OCI-LY3 (cell line): Measurements from ENCODE around the gene HOXD13.

Experiments
- H2AFZ ChIP-seq: fragments of 200-600, 300-600 bp; shearing (Covaris generic); 2 replicates; pipeline ENCODE4 v1.6.0; 2014; ENCODE audit warnings: antibody characterized with exemption, low read depth, low read length
- H3K27ac ChIP-seq: fragments of 200-600, 300-600 bp; sonication (generic); 2 replicates; pipeline ENCODE4 v1.5.1; 2014; ENCODE audit warnings: mild to moderate bottlenecking, low read length, moderate library complexity, mixed read lengths
- H3K27me3 ChIP-seq: fragments of 200-600, 300-600 bp; sonication (generic); 2 replicates; pipeline ENCODE4 v1.6.1; 2014; ENCODE audit warnings: low read depth, low read length, mixed read lengths
- H3K36me3 ChIP-seq: fragments of 200-600, 300-600 bp; sonication (generic); replicated peaks from 2 replicates; pipeline ENCODE3; 2014; ENCODE audit warnings: low read depth, low read length, mixed read lengths
- H3K4me1 ChIP-seq: fragments of 300-600, 200-600 bp; sonication (generic); 2 replicates; pipeline ENCODE4 v1.6.1; 2014; ENCODE audit warnings: low read length, mixed read lengths
- H3K4me2 ChIP-seq: fragments of 200-600, 300-600 bp; sonication (generic); 2 replicates; pipeline ENCODE4 v1.6.1; 2014; ENCODE audit warnings: low read length, mixed read lengths
- H3K4me3 ChIP-seq: fragments of 300-600, 200-600 bp; sonication (generic); 2 replicates; pipeline ENCODE4 v1.5.1; 2014; ENCODE audit warnings: antibody characterized with exemption, mild to moderate bottlenecking, low read length, moderate library complexity
- H3K79me2 ChIP-seq: fragments of 300-600, 200-600 bp; shearing (Covaris generic); 2 replicates; pipeline ENCODE4 v1.6.1; 2014; ENCODE audit warnings: mild to moderate bottlenecking, low read length, mixed read lengths
- H3K9ac ChIP-seq: fragments of 300-600, 200-600 bp; shearing (Covaris generic); 2 replicates; pipeline ENCODE4 v1.6.0; 2014; ENCODE audit warnings: mild to moderate bottlenecking, low read length, moderate library complexity
- H3K9me3 ChIP-seq: fragments of 200-600, 300-600 bp; shearing (Covaris generic); 2 replicates; pipeline ENCODE4 v1.6.1; 2014; ENCODE audit warnings: low read length, mixed read lengths; ENCODE audit not compliant: insufficient read depth
- H4K20me1 ChIP-seq: fragments of 200-600, 300-600 bp; sonication (generic); 2 replicates; pipeline ENCODE4 v1.6.1; 2016; ENCODE audit warnings: low read length, mixed read lengths; ENCODE audit not compliant: insufficient read depth
- EZH2phosphoT487 ChIP-seq: fragments of 200-600 bp; shearing (Covaris generic); IDR thresholded peaks from 2 replicates; pipeline ENCODE4 v1.6.1; 2018; ENCODE audit warnings: antibody characterized with exemption, mixed run types, low read depth
- TF ChIP-seq, protein P1 (sequence below): fragments of 200-600, 300-600 bp; sonication (generic); IDR thresholded peaks from 2 replicates; pipeline ENCODE4 v1.5.1; 2014; ENCODE audit warnings: antibody characterized with exemption, low read length, low read depth

Gene HOXD13

GRCh38 chr2:176137906-176138305 is 45.4 kb downstream of the HOXD13 start:
- H3K36me3 ChIP-seq = no peaks in the 10 kb centered on the region
- H3K4me2 ChIP-seq = no peak overlapping the region
- H3K4me3 ChIP-seq = no peak overlapping the region
- H2AFZ ChIP-seq = no peak overlapping the region
- H3K27ac ChIP-seq = no peak overlapping the region
- no peak overlapping the region for H3K9ac ChIP-seq
- TF ChIP-seq EZH2phosphoT487 = no peak
- TF ChIP-seq, protein P1, sequence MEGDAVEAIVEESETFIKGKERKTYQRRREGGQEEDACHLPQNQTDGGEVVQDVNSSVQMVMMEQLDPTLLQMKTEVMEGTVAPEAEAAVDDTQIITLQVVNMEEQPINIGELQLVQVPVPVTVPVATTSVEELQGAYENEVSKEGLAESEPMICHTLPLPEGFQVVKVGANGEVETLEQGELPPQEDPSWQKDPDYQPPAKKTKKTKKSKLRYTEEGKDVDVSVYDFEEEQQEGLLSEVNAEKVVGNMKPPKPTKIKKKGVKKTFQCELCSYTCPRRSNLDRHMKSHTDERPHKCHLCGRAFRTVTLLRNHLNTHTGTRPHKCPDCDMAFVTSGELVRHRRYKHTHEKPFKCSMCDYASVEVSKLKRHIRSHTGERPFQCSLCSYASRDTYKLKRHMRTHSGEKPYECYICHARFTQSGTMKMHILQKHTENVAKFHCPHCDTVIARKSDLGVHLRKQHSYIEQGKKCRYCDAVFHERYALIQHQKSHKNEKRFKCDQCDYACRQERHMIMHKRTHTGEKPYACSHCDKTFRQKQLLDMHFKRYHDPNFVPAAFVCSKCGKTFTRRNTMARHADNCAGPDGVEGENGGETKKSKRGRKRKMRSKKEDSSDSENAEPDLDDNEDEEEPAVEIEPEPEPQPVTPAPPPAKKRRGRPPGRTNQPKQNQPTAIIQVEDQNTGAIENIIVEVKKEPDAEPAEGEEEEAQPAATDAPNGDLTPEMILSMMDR = no peak
- no peaks in the 10 kb centered on the region for H4K20me1 ChIP-seq
- H3K9me3 ChIP-seq = no peaks in the 10 kb centered on the region
- H3K27me3 ChIP-seq = no peaks in the 10 kb centered on the region
- 0 out of 2 replicates have a peak, but pooled peaks cover 5% of the 10 kb centered on the region for H3K4me1 ChIP-seq
- no peaks in the 10 kb centered on the region for H3K79me2 ChIP-seq

GRCh38 chr2:176138526-176138922 is 46.0 kb downstream of the HOXD13 start:
- TF ChIP-seq, protein P1 = no peak
- no peak for TF ChIP-seq EZH2phosphoT487
- Histone ChIP-seq H3K27me3 (no peaks in the 10 kb centered on the region), H3K4me2 (no peak overlapping the region), H3K4me3 (no peak overlapping the region), H2AFZ (no peak overlapping the region), H3K79me2 (no peaks in the 10 kb centered on the region), H3K36me3 (no peaks in the 10 kb centered on the region), H3K9ac (no peak overlapping the region), H3K27ac (no peak overlapping the region), H3K9me3 (no peaks in the 10 kb centered on the region), H4K20me1 (no peaks in the 10 kb centered on the region), H3K4me1 (0 out of 2 replicates have a peak, but pooled peaks cover 5% of the 10 kb centered on the region)

GRCh38 chr2:176138923-176139660 is 46.6 kb downstream of the HOXD13 start:
- H3K4me3 ChIP-seq = no peak overlapping the region
- H3K36me3 ChIP-seq = no peaks in the 10 kb centered on the region
- no peaks in the 10 kb centered on the region for H4K20me1 ChIP-seq
- no peak overlapping the region for H3K9ac ChIP-seq
- TF ChIP-seq EZH2phosphoT487 = no peak
- TF ChIP-seq, protein P1 = no peak
- no peaks in the 10 kb centered on the region for H3K79me2 ChIP-seq
- H3K27ac ChIP-seq = no peak overlapping the region
- H3K27me3 ChIP-seq = no peaks in the 10 kb centered on the region
- H3K9me3 ChIP-seq = no peaks in the 10 kb centered on the region
- H3K4me2 ChIP-seq = no peak overlapping the region
- no peak overlapping the region for H2AFZ ChIP-seq
- 0 out of 2 replicates have a peak, but pooled peaks cover 5% of the 10 kb centered on the region for H3K4me1 ChIP-seq

- Histone ChIP-seq H3K79me2 (no peaks in the 10 kb centered on the region), H2AFZ (peak overlapping the region; percentile 64), H3K4me1 (0 out of 2 replicates have a peak, but pooled peaks cover 5% of the 10 kb centered on the region), H3K27me3 (no peaks in the 10 kb centered on the region), H3K4me2 (peak overlapping the region; percentile 75), H3K9me3 (no peaks in the 10 kb centered on the region), H3K4me3 (peak overlapping the region; percentile 75), H3K9ac (peak overlapping the region; percentile 60), H3K27ac (no peak overlapping the region), H3K36me3 (no peaks in the 10 kb centered on the region), H4K20me1 (no peaks in the 10 kb centered on the region)
- no peak for TF ChIP-seq EZH2phosphoT487
- TF ChIP-seq, protein P1 = no peak
Measured at GRCh38 chr2:176139661-176140512, 47.4 kb downstream of the HOXD13 start.
